Renal cortical epithelial cell (primary cell): Measurements from ENCODE around the gene BUD31. TPM values are rescaled to one million over a fixed set of nuclear protein-coding genes. Genes with fewer than 3 reads are reported as not detected.

Source experiments
- total RNA-seq: library from RNA; depleted of rRNA; stranded (reverse); fragments of >200 nt; gene quantifications from 2 replicates; pipeline ENCODE4 v1.2.3, GENCODE V29; 2014

BUD31 gene
- total RNA-seq, 1 donor from 2014 or later: 77.7 TPM

Other genes starting within 250 kb of the BUD31 start
- gene KPNA7, start 200.9 kb upstream of the BUD31 start, total RNA-seq: not detected in 2 replicates
- gene MYH16, start 136.1 kb upstream of the BUD31 start, total RNA-seq: 0.05 and 1.4 TPM in 2 replicates
- 101 and 169 TPM in 2 replicates for gene ARPC1A, start 83.1 kb upstream of the BUD31 start, total RNA-seq
- gene ARPC1B, start 34.2 kb upstream of the BUD31 start, total RNA-seq: 565 and 690 TPM in 2 replicates
- gene PDAP1, start 372 bp upstream of the BUD31 start, total RNA-seq: 77.4 and 89.1 TPM in 2 replicates
- gene PTCD1, start 29.8 kb downstream of the BUD31 start, total RNA-seq: 6.7 and 8.7 TPM in 2 replicates
- 21.6 and 22.2 TPM in 2 replicates for gene CPSF4, start 30.0 kb downstream of the BUD31 start, total RNA-seq
- 510 and 1,187 TPM in 2 replicates for gene ATP5MF, start 57.2 kb downstream of the BUD31 start, total RNA-seq
- gene ZNF789, start 63.9 kb downstream of the BUD31 start, total RNA-seq: 3.0 and 8.8 TPM in 2 replicates
- 28.4 and 36.8 TPM in 2 replicates for gene ZNF394, start 91.3 kb downstream of the BUD31 start, total RNA-seq
- 10.1 and 19.8 TPM in 2 replicates for gene ZKSCAN5, start 95.7 kb downstream of the BUD31 start, total RNA-seq
- gene FAM200A, start 143.1 kb downstream of the BUD31 start, total RNA-seq: 7.5 and 13.3 TPM in 2 replicates
- gene ZNF655, start 149.7 kb downstream of the BUD31 start, total RNA-seq: 69.5 and 91.5 TPM in 2 replicates
- gene TMEM225B, start 189.3 kb downstream of the BUD31 start, total RNA-seq: 0.55 TPM in 1 of 2 replicates, not detected in the other
- gene ZSCAN25, start 208.0 kb downstream of the BUD31 start, total RNA-seq: 10.1 and 16.6 TPM in 2 replicates